Breast epithelium (tissue), 4 donors: ENCODE measurements around the gene TMEM209. TPM values are rescaled to one million over a fixed set of nuclear protein-coding genes. Genes with fewer than 3 reads are reported as not detected.

Experiments used
- DNase-seq, 2 donors: peaks; one replicate each; pipeline ENCODE4 v3.0.0-alpha.2; 2019; ENCODE audit warnings: low spot score in 2 of 2
- H3K27ac ChIP-seq, 2 donors: fragments of 200-600 bp; sonication (generic) in 1 of 2; one replicate each; pipeline ENCODE4 v1.5.1; 2016 to 2019; ENCODE audit warnings: mild to moderate bottlenecking in 1 of 2
- H3K27me3 ChIP-seq, 2 donors: fragments of 200-600 bp; sonication (generic) in 1 of 2; one replicate each; pipeline versions ENCODE4 v1.5.1 to v1.6.0; 2017 to 2019; ENCODE audit warnings: control low read depth in 1 of 2, mild to moderate bottlenecking in 1 of 2
- H3K36me3 ChIP-seq: fragments of 200-600 bp; one replicate; pipeline ENCODE4 v1.5.1; 2019
- H3K4me1 ChIP-seq, 2 donors: fragments of 200-600 bp; sonication (generic); one replicate each; pipeline ENCODE4 v1.5.1; 2016 to 2019; ENCODE audit warnings: control low read depth in 1 of 2
- H3K4me3 ChIP-seq, 3 donors: fragments of 200-600 bp; sonication (generic); 1 replicate in 2 of 3; 2 replicates in 1 of 3; pipeline ENCODE4 v1.5.1; 2016 to 2019; ENCODE audit warnings: mild to moderate bottlenecking in 3 of 3, moderate library complexity in 2 of 3
- H3K9me3 ChIP-seq, 2 donors: fragments of 200-600 bp; sonication (generic) in 1 of 2; one replicate each; pipeline ENCODE4 v1.5.1; 2016 to 2019; ENCODE audit warnings: control low read depth in 1 of 2
- CTCF ChIP-seq, 3 donors: fragments of 450-650 bp; IDR thresholded peaks; one replicate each; pipeline ENCODE4 v1.5.1; 2016 to 2017; ENCODE audit warnings: antibody characterized with exemption in 3 of 3, mild to moderate bottlenecking in 3 of 3, moderate library complexity in 3 of 3
- POLR2A ChIP-seq: fragments of 450-650 bp; IDR thresholded peaks from one replicate; pipeline ENCODE4 v1.6.1; 2016; ENCODE audit warnings: antibody characterized with exemption, mild to moderate bottlenecking, moderate library complexity
- POLR2AphosphoS5 ChIP-seq, 3 donors: sonication (generic); formaldehyde crosslinking; IDR thresholded peaks; one replicate each; pipeline ENCODE4 v1.6.1; 2017; ENCODE audit warnings: antibody characterized with exemption in 3 of 3
- intact Hi-C: fragments of 100-400 bp; cut with DNase I; formaldehyde crosslinking; loops from one replicate; pipeline ENCODE4 v1.15.1; 2023; ENCODE audit warnings: low total_unique reads
- total RNA-seq, 3 donors: library from RNA; depleted of rRNA; stranded (reverse); fragments of >200 nt; gene quantifications; one replicate each; pipeline ENCODE4 v1.1.0, GENCODE V29; 2016

Gene TMEM209
- total RNA-seq, 3 donors from 2014 or later, result 9.0 to 15.7 (median 13.8) TPM

- peaks cover 5 to 9% of the 10 kb centered on the region in 2 donors for H3K4me1 ChIP-seq
- no peak overlapping the region for H3K4me3 ChIP-seq
- H3K36me3 ChIP-seq, result no peaks in the 10 kb centered on the region
- no peak overlapping the region for H3K27ac ChIP-seq
- H3K27me3 ChIP-seq, result no peaks in the 10 kb centered on the region
- TF ChIP-seq POLR2AphosphoS5 (IDR thresholded peaks at IDR 0.05) (no peak), CTCF (IDR thresholded peaks at IDR 0.05) (no peak), POLR2A (no peak)
- no peaks in the 10 kb centered on the region for H3K9me3 ChIP-seq
- DNase-seq, result no peak
- intact Hi-C loops, result no loop called here
Measured at GRCh38 chr7:130207033-130207432, 1.8 kb upstream of the TMEM209 start.

- Histone ChIP-seq H3K36me3 (no peaks in the 10 kb centered on the region), H3K4me1 (peaks cover 5 to 9% of the 10 kb centered on the region in 2 donors), H3K4me3 (no peak overlapping the region), H3K27ac (no peak overlapping the region), H3K9me3 (no peaks in the 10 kb centered on the region), H3K27me3 (no peaks in the 10 kb centered on the region)
- TF ChIP-seq CTCF (IDR thresholded peaks at IDR 0.05) (no peak), POLR2A (no peak), POLR2AphosphoS5 (IDR thresholded peaks at IDR 0.05) (no peak)
- no peak for DNase-seq
- intact Hi-C loops, result no loop called here
Measured at GRCh38 chr7:130201796-130202195, 3.4 kb downstream of the TMEM209 start.

- intact Hi-C loops, result no loop called here
- TF ChIP-seq CTCF (IDR thresholded peaks at IDR 0.05) (no peak), POLR2AphosphoS5 (IDR thresholded peaks at IDR 0.05) (no peak), POLR2A (no peak)
- no peak for DNase-seq
- Histone ChIP-seq H3K36me3 (no peaks in the 10 kb centered on the region), H3K27me3 (no peaks in the 10 kb centered on the region), H3K9me3 (no peaks in the 10 kb centered on the region), H3K4me1 (no peaks in the 10 kb centered on the region), H3K27ac (no peak overlapping the region), H3K4me3 (no peak overlapping the region)
Measured at GRCh38 chr7:130197094-130197493, 8.1 kb downstream of the TMEM209 start.

DNA sequence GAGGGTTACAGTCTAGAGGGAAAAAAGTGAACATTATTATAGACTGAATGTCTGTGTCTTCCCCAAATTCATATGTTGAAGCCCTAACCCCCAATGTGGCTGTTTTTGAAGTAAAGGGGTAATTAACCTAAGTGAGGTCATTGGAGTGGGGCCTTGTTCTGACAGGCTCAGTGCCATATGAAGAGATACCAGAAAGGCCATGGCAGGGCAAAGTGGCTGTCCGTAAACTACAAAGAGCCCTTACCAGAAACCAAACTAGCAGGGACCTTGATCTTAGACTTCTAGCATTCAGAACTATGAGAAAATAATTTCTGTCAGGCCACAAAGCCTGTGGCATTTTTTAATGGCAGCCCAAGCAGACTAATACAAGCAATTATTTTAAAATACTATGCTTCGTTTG is 8.7 kb downstream of the TMEM209 start:
- no peaks in the 10 kb centered on the region for H3K4me1 ChIP-seq
- TF ChIP-seq POLR2AphosphoS5 (IDR thresholded peaks at IDR 0.05) (no peak), POLR2A (no peak), CTCF (IDR thresholded peaks at IDR 0.05) (no peak)
- no peak overlapping the region for H3K4me3 ChIP-seq
- no peaks in the 10 kb centered on the region for H3K36me3 ChIP-seq
- no peaks in the 10 kb centered on the region for H3K27me3 ChIP-seq
- intact Hi-C loops, result no loop called here
- no peak for DNase-seq
- no peak overlapping the region for H3K27ac ChIP-seq
- H3K9me3 ChIP-seq, result no peaks in the 10 kb centered on the region

- Histone ChIP-seq H3K27ac (no peak overlapping the region), H3K27me3 (no peaks in the 10 kb centered on the region), H3K4me3 (no peak overlapping the region), H3K36me3 (no peaks in the 10 kb centered on the region), H3K4me1 (no peaks in the 10 kb centered on the region), H3K9me3 (no peaks in the 10 kb centered on the region)
- no peak for TF ChIP-seq POLR2AphosphoS5 (IDR thresholded peaks at IDR 0.05)
- no peak for TF ChIP-seq POLR2A
- no peak for TF ChIP-seq CTCF (IDR thresholded peaks at IDR 0.05)
- intact Hi-C loops, result no loop called here
- DNase-seq, result no peak
Measured at GRCh38 chr7:130195396-130195795, 9.8 kb downstream of the TMEM209 start.
